GM12874 (cell line): ENCODE data around the gene SMG6.

Source experiments
- TF ChIP-seq, protein P1 (sequence below): IDR thresholded peaks from 2 replicates; pipeline ENCODE4 v1.5.1; 2011; ENCODE audit warnings: low read depth, mild to moderate bottlenecking, control low read depth, low read length, moderate library complexity; ENCODE audit not compliant: insufficient read depth

Gene SMG6

DNA sequence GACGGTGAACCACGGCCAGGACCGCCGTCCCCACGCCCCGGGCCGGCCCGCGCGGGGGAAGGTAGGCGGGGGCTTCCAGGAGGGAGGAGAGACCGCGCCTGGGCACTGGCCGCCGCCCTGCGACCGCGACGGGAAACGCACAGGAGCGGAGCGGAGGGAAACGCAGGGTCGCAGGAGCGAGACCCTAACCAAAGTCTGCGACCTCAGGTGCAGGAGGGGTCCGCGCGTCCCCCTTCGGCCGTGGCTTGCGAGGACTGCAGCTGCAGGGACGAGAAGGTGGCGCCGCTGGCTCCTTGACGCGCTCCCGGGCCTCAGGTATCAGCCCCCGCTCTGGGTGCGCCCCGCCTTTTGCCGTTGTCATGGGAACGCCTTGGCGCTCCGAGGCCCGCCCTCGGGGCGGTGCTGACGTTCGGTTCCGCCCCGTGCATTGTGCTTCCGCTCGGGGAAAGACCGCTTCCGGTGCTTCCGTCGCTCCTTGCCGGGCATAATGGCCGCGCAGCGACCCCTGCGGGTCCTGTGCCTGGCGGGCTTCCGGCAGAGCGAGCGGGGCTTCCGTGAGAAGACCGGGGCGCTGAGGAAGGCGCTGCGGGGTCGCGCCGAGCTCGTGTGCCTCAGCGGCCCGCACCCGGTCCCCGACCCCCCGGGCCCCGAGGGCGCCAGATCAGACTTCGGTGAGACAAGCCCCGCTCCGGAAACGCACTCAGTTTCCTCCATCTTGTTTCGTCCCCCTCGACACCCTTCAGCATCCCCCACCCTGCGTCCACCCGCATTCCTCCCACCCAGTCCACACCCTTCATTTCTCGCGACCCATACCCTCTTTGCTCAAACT lies 261.8 kb downstream of the SMG6 start, which contains the start of gene OVCA2:
TSS of gene OVCA2 (plus strand) at position 462 of the 829 bp plus-strand sequence. CDS start at position 488, 26 bp downstream.
- TF ChIP-seq, protein P1, sequence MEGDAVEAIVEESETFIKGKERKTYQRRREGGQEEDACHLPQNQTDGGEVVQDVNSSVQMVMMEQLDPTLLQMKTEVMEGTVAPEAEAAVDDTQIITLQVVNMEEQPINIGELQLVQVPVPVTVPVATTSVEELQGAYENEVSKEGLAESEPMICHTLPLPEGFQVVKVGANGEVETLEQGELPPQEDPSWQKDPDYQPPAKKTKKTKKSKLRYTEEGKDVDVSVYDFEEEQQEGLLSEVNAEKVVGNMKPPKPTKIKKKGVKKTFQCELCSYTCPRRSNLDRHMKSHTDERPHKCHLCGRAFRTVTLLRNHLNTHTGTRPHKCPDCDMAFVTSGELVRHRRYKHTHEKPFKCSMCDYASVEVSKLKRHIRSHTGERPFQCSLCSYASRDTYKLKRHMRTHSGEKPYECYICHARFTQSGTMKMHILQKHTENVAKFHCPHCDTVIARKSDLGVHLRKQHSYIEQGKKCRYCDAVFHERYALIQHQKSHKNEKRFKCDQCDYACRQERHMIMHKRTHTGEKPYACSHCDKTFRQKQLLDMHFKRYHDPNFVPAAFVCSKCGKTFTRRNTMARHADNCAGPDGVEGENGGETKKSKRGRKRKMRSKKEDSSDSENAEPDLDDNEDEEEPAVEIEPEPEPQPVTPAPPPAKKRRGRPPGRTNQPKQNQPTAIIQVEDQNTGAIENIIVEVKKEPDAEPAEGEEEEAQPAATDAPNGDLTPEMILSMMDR, result peak; percentile 54; the same call in 1 of the 2 replicates

DNA sequence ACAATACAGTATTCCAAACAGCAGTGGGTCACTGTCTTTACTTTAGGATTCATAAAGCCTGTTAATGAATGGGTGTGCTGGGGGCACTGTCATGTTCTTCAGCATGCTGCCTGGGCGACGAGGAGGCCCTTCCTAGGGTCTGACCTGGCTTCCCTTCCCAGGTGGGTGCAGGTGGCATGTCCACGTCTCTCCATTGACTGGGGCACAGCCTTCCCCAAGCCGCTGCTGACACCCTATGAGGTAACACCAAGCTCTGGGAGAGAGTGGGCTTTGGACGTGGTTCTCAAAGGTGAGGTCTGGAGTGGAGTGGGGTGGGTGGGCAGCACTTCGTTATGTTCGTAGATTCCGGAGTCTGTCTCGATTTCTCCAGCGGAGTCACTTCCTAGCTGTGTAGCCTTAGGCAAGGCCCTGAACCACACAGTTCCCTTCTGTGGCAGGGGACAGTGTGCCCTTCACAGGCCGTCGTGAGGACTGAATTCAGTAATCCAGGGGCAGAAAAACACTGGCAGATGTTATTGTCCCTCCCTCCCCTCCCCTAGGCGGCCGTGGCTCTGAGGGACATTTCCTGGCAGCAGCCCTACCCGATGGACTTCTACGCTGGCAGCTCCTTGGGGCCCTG lies 262.5 kb downstream of the SMG6 start:
- TF ChIP-seq, protein P1, result no peak

DNA sequence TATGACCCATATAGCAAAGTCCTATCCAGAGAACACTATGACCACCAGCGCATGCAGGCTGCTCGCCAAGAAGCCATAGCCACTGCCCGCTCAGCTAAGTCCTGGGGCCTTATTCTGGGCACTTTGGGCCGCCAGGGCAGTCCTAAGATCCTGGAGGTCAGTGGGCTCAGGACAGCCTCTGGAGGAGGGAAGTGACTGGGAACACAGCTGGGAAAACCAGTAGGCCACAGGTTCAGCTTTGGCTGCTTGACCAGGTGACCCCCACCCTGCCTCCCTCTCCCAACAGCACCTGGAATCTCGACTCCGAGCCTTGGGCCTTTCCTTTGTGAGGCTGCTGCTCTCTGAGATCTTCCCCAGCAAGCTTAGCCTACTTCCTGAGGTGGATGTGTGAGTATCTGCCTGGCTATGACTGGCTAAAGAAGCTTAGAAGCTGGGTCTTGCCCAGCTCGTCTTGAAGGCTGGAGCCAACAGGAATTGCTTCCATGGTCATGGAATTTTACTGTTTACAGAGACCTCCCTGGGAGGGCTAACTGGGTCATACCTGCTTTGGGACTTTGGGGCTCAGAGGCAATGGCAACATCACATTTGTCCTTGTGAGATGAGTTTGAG lies 263.3 kb downstream of the SMG6 start:
- TF ChIP-seq, protein P1, result no peak

DNA sequence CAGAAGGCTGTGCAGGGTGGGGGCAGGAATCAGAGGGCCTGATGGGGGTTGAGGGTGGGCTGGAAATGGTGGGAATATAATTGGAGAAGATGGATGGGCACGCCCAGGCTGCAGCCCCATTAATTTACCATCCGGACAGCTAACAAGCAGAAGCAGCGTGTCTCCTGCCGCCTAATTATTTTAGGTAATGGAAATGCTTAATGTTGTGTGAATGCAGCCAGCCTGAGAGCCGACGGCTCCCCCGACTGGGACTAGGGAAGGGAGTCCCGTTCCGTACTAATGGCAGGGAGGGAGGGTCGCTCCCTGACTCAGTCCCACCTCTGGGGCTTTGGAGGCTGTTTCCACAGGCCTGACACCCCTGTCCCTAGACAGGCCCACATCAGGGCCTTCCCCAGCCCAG lies 266.4 kb downstream of the SMG6 start:
- TF ChIP-seq, protein P1, result no peak

DNA sequence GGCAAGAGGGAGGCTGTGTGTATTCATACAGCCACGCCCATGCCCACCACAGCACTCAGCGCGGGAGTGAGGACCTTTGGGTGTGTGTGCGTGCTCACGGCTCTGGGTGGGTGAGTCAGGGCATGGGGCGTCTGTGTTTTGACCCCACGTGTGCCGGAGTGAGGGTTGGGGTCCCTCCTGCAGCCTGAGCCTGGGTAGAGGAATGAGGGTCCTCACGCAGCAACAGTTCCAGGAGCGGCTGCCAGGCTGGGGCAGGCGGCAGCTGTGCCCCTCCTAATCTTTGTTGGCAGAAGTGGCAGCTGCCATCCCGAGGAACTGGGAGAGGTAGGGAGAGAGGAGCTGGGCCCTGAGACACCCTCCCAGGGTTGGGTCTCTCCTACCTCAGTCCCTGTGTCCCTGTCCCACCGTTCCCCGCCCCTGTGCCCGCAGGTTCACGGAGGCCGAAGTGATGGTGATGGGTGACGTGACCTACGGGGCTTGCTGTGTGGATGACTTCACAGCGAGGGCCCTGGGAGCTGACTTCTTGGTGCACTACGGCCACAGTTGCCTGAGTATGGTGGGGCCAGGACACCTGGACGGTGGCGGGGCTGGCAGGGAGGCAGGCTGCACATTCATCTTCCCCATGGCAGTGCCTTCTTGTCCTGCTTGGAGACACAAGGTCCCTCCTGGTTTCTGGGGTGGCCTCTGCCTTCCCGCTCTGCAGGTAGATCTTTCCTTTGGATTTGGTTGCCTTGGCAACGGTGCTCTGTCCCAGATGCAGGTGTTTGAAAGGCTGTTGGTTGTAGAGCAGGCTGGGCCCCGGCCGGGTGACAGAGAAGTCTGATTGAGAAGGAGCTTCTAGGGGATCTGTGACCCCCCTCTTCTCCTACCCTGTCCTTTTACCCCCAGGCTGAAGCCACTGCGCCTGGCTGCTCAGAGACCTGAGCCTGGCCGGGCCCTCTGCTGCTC lies 267.8 kb downstream of the SMG6 start:
- TF ChIP-seq, protein P1, result no peak

DNA sequence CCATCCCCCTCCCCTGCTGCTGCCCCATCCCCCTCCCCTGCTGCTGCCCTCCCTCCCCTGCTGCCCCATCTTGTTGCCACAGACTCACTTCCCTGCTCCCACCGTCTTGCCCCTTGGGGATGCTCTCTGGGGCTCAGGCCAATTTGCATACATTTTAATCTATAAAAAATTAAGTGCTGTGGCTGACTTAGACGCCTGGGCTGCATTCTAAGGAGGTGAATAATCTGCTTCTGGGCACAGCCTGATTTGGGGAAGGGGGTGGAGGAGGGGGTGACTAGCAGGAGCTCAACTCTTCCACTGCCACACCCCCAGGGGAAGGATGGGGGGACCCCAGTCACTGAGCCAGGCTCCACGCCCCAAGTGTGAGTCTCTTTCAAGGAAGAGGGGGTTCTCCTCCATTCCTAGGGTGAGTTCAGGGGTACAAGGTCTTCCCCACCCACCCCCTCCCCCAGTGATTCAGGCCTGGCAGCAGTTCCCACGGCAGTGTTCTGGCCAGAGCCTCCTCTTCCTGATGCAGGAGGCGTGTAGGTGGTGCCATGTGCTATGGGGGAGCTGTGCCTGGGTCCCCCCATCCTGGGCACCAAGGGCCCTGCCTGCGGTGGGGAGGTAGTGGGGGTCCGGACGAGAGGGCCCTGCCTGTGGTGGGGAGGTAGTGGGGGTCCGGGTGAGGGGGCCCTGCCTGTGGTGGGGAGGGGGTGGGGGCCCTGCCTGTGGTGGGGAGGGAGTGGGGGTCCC lies 268.6 kb downstream of the SMG6 start:
- TF ChIP-seq, protein P1, result no peak
